Activated T-helper 2 cell treated with anti-CD3 and anti-CD28 coated beads, Interferon-gamma antibody, Interleukin-2, Interleukin-4, amounts not matched to agents 10 μg/mL and 5 μg/mL and 100 μg/mL, durations not matched to agents 14 hours and 24 hours and 36 hours (primary cell): ENCODE results near the gene DMD. TPM values are rescaled to one million over a fixed set of nuclear protein-coding genes. Genes with fewer than 3 reads are reported as not detected.

ENCODE experiments used
- DNase-seq: peaks from one replicate; pipeline ENCODE4 v3.0.0; 2021; ENCODE audit warnings: low spot score
- H3K27ac Mint-ChIP-seq: one replicate; pipeline ENCODE4 v1.8.0; 2021; ENCODE audit warnings: mixed read lengths
- H3K27me3 Mint-ChIP-seq: one replicate; pipeline ENCODE4 v1.8.0; 2021; ENCODE audit warnings: low read depth, mixed read lengths
- H3K36me3 Mint-ChIP-seq: one replicate; pipeline ENCODE4 v1.8.0; 2021; ENCODE audit warnings: low read depth, mixed read lengths
- H3K4me1 Mint-ChIP-seq: one replicate; pipeline ENCODE4 v1.8.0; 2021; ENCODE audit warnings: low read depth, mixed read lengths
- H3K4me3 Mint-ChIP-seq: one replicate; pipeline ENCODE4 v1.8.0; 2021; ENCODE audit warnings: low read depth, mild to moderate bottlenecking, moderate library complexity, mixed read lengths
- H3K9me3 Mint-ChIP-seq: one replicate; pipeline ENCODE4 v1.8.0; 2021; ENCODE audit warnings: mixed read lengths
- intact Hi-C: fragments of 100-400 bp; cut with micrococcal nuclease; formaldehyde crosslinking; loops from one replicate; pipeline ENCODE4 v1.15.1; 2023
- total RNA-seq: library from RNA; stranded (reverse); gene quantifications from 2 replicates; pipeline ENCODE4 v1.2.3, GENCODE V29; 2022

DMD gene
- total RNA-seq, 1 donor from 2014 or later: 0.84 TPM

GRCh38 chrX:31702222-31702621 is 1509.1 kb downstream of the DMD start:
- Mint-ChIP-seq H3K27me3 (no peaks in the 10 kb centered on the region), H3K27ac (no peak overlapping the region), H3K9me3 (no peaks in the 10 kb centered on the region), H3K4me3 (no peak overlapping the region), H3K4me1 (no peaks in the 10 kb centered on the region), H3K36me3 (no peaks in the 10 kb centered on the region)
- intact Hi-C loops: no loop called here
- DNase-seq: no peak

DNA sequence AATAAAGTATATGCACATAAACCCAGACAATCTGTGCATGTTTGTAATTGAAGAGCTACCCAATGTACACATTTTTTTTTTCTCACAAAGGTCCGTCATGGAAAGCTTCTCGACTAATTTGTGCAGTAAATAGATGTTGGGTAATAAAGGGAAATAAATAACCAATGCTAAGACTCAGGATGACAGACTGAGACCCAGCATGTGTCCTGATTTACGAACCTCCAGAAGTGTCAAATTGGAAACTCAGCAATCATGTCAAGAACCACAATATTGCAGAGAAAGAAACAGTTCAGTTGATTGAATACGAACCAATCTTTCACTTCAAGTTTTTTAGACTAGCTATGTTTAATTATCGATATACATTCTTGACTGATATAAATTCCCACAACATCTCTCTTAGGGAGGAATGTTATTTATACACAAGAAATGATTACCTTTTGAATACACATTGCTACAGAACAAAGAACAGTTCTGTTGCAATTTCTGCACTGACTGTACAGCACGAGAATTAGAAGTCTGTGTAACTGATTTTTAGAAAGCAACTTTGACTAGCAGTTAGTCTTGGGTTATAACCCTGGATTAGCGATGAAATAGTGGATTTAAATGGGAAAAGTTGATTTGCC is 1513.9 kb downstream of the DMD start:
- intact Hi-C loops: no loop called here
- Mint-ChIP-seq H3K27ac (no peak overlapping the region), H3K36me3 (no peaks in the 10 kb centered on the region), H3K4me1 (no peaks in the 10 kb centered on the region), H3K9me3 (no peaks in the 10 kb centered on the region), H3K4me3 (no peak overlapping the region), H3K27me3 (no peaks in the 10 kb centered on the region)
- DNase-seq: no peak

GRCh38 chrX:31679861-31680260 is 1531.5 kb downstream of the DMD start:
- Mint-ChIP-seq H3K27me3 (no peaks in the 10 kb centered on the region), H3K4me3 (no peak overlapping the region), H3K9me3 (no peaks in the 10 kb centered on the region), H3K4me1 (no peaks in the 10 kb centered on the region), H3K36me3 (no peaks in the 10 kb centered on the region), H3K27ac (no peak overlapping the region)
- DNase-seq: no peak
- intact Hi-C loops: no loop called here

DNA sequence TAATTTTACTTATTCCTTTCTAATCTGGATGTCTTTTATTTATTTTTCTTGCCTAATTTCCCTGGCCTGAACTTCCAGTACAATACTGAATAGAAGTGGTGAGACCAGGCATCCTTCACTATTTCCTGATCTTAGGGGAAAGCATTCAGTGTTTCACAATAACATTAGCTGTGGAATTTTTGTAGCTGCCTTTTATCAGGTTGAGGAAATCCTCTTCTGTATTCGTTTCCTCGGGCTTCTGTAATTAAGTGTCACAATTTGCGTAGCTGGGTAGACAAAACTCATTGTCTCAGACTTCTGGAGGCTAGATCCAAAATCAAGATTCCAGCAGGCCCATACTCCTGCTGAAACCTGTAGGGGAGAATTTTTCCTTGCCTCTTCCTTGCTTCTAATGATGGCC is 1541.1 kb downstream of the DMD start:
- H3K4me1 Mint-ChIP-seq: no peaks in the 10 kb centered on the region
- no peaks in the 10 kb centered on the region for H3K9me3 Mint-ChIP-seq
- H3K4me3 Mint-ChIP-seq: no peak overlapping the region
- DNase-seq: no peak
- intact Hi-C loops: no loop called here
- no peaks in the 10 kb centered on the region for H3K27me3 Mint-ChIP-seq
- H3K27ac Mint-ChIP-seq: no peak overlapping the region
- H3K36me3 Mint-ChIP-seq: no peaks in the 10 kb centered on the region

DNA sequence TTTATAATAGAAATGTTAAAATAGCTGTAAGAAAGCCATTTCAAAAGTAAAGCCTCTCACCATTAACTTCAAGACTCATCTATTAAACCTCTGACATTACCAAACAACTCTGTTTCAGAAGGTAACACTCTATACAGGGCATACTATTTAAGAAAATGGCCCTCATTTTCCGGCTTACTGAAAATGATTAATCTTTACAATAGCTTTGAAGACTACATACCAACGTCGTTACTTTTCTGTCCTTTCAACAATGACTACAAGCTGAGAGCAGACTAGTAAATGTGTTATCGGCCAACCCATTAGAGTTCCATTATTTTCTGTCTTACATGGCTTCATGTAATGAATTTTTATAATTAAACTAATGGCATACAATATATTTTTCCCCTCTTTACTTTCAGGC is 1545.9 kb downstream of the DMD start:
- H3K27me3 Mint-ChIP-seq: no peaks in the 10 kb centered on the region
- no peak overlapping the region for H3K27ac Mint-ChIP-seq
- DNase-seq: no peak
- intact Hi-C loops: no loop called here
- no peaks in the 10 kb centered on the region for H3K4me1 Mint-ChIP-seq
- no peak overlapping the region for H3K4me3 Mint-ChIP-seq
- no peaks in the 10 kb centered on the region for H3K36me3 Mint-ChIP-seq
- no peaks in the 10 kb centered on the region for H3K9me3 Mint-ChIP-seq

- H3K9me3 Mint-ChIP-seq: no peaks in the 10 kb centered on the region
- DNase-seq: no peak
- H3K27ac Mint-ChIP-seq: no peak overlapping the region
- H3K4me3 Mint-ChIP-seq: no peak overlapping the region
- no peaks in the 10 kb centered on the region for H3K36me3 Mint-ChIP-seq
- H3K4me1 Mint-ChIP-seq: no peaks in the 10 kb centered on the region
- H3K27me3 Mint-ChIP-seq: no peaks in the 10 kb centered on the region
- intact Hi-C loops: no loop called here
Observed at GRCh38 chrX:31663172-31663571, 1548.2 kb downstream of the DMD start.

DNA sequence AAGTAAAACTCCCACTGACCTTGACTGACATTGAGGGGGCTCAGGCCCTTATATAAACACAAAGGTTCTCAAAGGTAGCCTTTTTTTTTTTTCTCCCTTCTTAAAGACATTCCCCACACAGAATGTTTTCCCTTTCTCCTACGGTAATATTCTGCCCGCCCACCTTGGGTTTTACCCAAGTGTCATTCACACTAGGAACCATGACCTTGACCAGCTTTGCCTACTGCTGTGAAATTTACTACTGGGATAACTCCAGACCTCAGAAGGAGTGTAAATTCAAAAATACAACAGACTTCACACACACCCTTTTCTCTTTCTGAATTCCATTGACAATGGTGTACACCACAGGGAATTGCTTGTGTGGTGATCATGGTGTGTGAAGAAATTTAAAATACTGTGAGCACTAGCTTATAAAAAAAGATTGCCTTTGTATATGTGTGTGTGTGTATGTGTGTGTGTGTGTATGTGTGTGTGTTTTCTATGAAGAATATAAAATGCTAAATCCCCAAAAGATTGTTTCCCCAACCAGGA is 1550.0 kb downstream of the DMD start:
- DNase-seq: no peak
- Mint-ChIP-seq H3K27me3 (no peaks in the 10 kb centered on the region), H3K4me3 (no peak overlapping the region), H3K36me3 (no peaks in the 10 kb centered on the region), H3K27ac (no peak overlapping the region), H3K9me3 (no peaks in the 10 kb centered on the region), H3K4me1 (no peaks in the 10 kb centered on the region)
- intact Hi-C loops: no loop called here

GRCh38 chrX:31658360-31658759 is 1553.0 kb downstream of the DMD start:
- H3K9me3 Mint-ChIP-seq: no peaks in the 10 kb centered on the region
- H3K27ac Mint-ChIP-seq: no peak overlapping the region
- intact Hi-C loops: loop anchor here (5.0 kb wide), 1 partner anchor 921 kb away; no protein-coding TSS in a partner anchor
- H3K4me1 Mint-ChIP-seq: no peaks in the 10 kb centered on the region
- no peaks in the 10 kb centered on the region for H3K27me3 Mint-ChIP-seq
- no peak for DNase-seq
- H3K36me3 Mint-ChIP-seq: no peaks in the 10 kb centered on the region
- no peak overlapping the region for H3K4me3 Mint-ChIP-seq

GRCh38 chrX:31656013-31656412 is 1555.3 kb downstream of the DMD start:
- DNase-seq: no peak
- H3K4me3 Mint-ChIP-seq: no peak overlapping the region
- H3K36me3 Mint-ChIP-seq: no peaks in the 10 kb centered on the region
- H3K9me3 Mint-ChIP-seq: no peaks in the 10 kb centered on the region
- no peak overlapping the region for H3K27ac Mint-ChIP-seq
- H3K27me3 Mint-ChIP-seq: no peaks in the 10 kb centered on the region
- H3K4me1 Mint-ChIP-seq: no peaks in the 10 kb centered on the region
- intact Hi-C loops: loop anchor here (5.0 kb wide), 1 partner anchor 919 kb away; no protein-coding TSS in a partner anchor

GRCh38 chrX:31653422-31653821 is 1557.9 kb downstream of the DMD start:
- Mint-ChIP-seq H3K27me3 (no peaks in the 10 kb centered on the region), H3K4me1 (no peaks in the 10 kb centered on the region), H3K4me3 (no peak overlapping the region), H3K9me3 (no peaks in the 10 kb centered on the region), H3K36me3 (no peaks in the 10 kb centered on the region), H3K27ac (no peak overlapping the region)
- no peak for DNase-seq
- intact Hi-C loops: no loop called here

- Mint-ChIP-seq H3K36me3 (no peaks in the 10 kb centered on the region), H3K4me1 (no peaks in the 10 kb centered on the region), H3K27me3 (no peaks in the 10 kb centered on the region), H3K27ac (no peak overlapping the region), H3K4me3 (no peak overlapping the region), H3K9me3 (no peaks in the 10 kb centered on the region)
- intact Hi-C loops: no loop called here
- no peak for DNase-seq
Observed at GRCh38 chrX:31652650-31653049, 1558.7 kb downstream of the DMD start.

- Mint-ChIP-seq H3K4me1 (no peaks in the 10 kb centered on the region), H3K27me3 (no peaks in the 10 kb centered on the region), H3K36me3 (no peaks in the 10 kb centered on the region), H3K27ac (no peak overlapping the region), H3K4me3 (no peak overlapping the region), H3K9me3 (no peaks in the 10 kb centered on the region)
- intact Hi-C loops: no loop called here
- DNase-seq: no peak
Observed at GRCh38 chrX:31649201-31649600, 1562.1 kb downstream of the DMD start.

GRCh38 chrX:31633349-31633748 is 1578.0 kb downstream of the DMD start:
- Mint-ChIP-seq H3K36me3 (no peaks in the 10 kb centered on the region), H3K27ac (no peak overlapping the region), H3K4me1 (no peaks in the 10 kb centered on the region), H3K27me3 (no peaks in the 10 kb centered on the region), H3K4me3 (no peak overlapping the region), H3K9me3 (no peaks in the 10 kb centered on the region)
- no peak for DNase-seq
- intact Hi-C loops: no loop called here

DNA sequence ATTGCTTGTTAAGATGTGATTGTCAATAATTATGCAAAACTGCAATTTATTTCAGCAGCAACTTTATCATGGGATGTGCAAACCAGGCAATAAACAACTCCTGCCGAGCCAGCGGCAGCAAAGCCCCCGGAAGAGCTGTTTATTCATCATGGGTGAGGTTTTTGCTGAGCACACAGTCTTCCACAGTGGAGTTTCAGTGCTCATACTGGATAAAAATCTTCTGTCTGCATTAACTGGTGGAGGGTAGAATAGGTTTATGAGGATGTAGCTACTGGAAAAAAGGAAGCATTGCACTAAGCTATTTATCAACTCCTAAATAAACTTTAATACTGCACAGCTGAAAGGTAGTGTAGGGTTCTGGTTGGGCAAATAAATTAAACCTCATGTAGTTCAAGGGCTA is 1582.2 kb downstream of the DMD start:
- Mint-ChIP-seq H3K27me3 (no peaks in the 10 kb centered on the region), H3K4me3 (no peak overlapping the region), H3K36me3 (no peaks in the 10 kb centered on the region), H3K9me3 (no peaks in the 10 kb centered on the region), H3K4me1 (no peaks in the 10 kb centered on the region), H3K27ac (no peak overlapping the region)
- intact Hi-C loops: no loop called here
- no peak for DNase-seq
